ENCODE results near the gene ANGEL2.

ANGEL2 gene

GRCh38 chr1:212979340-212980122 lies 36.1 kb downstream of the ANGEL2 start:
- TF ChIP-seq ZFX (IDR thresholded peaks at IDR 0.05) (no peak), CTCF (conservative IDR thresholded peaks at IDR 0.05) (no peak)
- peak overlapping the region; percentile 69 for H3K27ac ChIP-seq

- TF ChIP-seq CTCF (conservative IDR thresholded peaks at IDR 0.05), result no peak
- no peak overlapping the region for H3K27ac ChIP-seq
Measured at GRCh38 chr1:212977781-212978645, 37.7 kb downstream of the ANGEL2 start.

GRCh38 chr1:212976586-212976985 lies 39.1 kb downstream of the ANGEL2 start:
- no peak overlapping the region for H3K27ac ChIP-seq
- no peak for TF ChIP-seq ZFX (IDR thresholded peaks at IDR 0.05)
- TF ChIP-seq CTCF (conservative IDR thresholded peaks at IDR 0.05), result no peak

GRCh38 chr1:212975111-212975918 lies 40.4 kb downstream of the ANGEL2 start:
- no peak for TF ChIP-seq ZFX (IDR thresholded peaks at IDR 0.05)
- no peak for TF ChIP-seq CTCF (conservative IDR thresholded peaks at IDR 0.05)
- no peak overlapping the region for H3K27ac ChIP-seq

GRCh38 chr1:212974711-212975110 lies 41.0 kb downstream of the ANGEL2 start:
- H3K27ac ChIP-seq, result no peak overlapping the region
- TF ChIP-seq CTCF (conservative IDR thresholded peaks at IDR 0.05), result no peak
- no peak for TF ChIP-seq ZFX (IDR thresholded peaks at IDR 0.05)

GRCh38 chr1:212973899-212974298 lies 41.8 kb downstream of the ANGEL2 start:
- TF ChIP-seq CTCF (conservative IDR thresholded peaks at IDR 0.05), result no peak
- no peak for TF ChIP-seq ZFX (IDR thresholded peaks at IDR 0.05)
- H3K27ac ChIP-seq, result no peak overlapping the region

Data from C4-2B (cell line).